Kidney (tissue), 14 donors: Measurements from ENCODE around the gene NDUFS5. TPM values are rescaled to one million over a fixed set of nuclear protein-coding genes. Genes with fewer than 3 reads are reported as not detected.

Source experiments
- DNase-seq, 5 donors: peaks; one replicate each; pipeline ENCODE4 v3.0.0-alpha.2; 2013 to 2020
- FAIRE-seq: peaks from 2 replicates; lab custom pipeline; 2012; peaks lifted over from hg19 to GRCh38; lab: Jason Lieb, UNC
- H3K27ac ChIP-seq, 2 donors: one replicate each; pipeline ENCODE4 v1.7.0; 2013; ENCODE audit warnings: low read depth in 2 of 2, low read length in 2 of 2, inconsistent platforms in 1 of 2
- H3K27me3 ChIP-seq: one replicate; pipeline ENCODE4 v1.7.1; 2013; ENCODE audit warnings: low read length, inconsistent platforms; ENCODE audit not compliant: control insufficient read depth, insufficient read depth
- H3K36me3 ChIP-seq, 3 donors: one replicate each; pipeline versions ENCODE4 v1.7.0 to v1.7.1; 2013; ENCODE audit warnings: low read length in 3 of 3, control low read depth in 1 of 3, inconsistent platforms in 1 of 3; ENCODE audit not compliant: insufficient read depth in 3 of 3, control insufficient read depth in 2 of 3
- H3K4me1 ChIP-seq, 3 donors: one replicate each; pipeline versions ENCODE4 v1.7.0 to v1.7.1; 2013; ENCODE audit warnings: low read length in 3 of 3, inconsistent platforms in 1 of 3, low read depth in 1 of 3; ENCODE audit not compliant: control insufficient read depth in 2 of 3, insufficient read depth in 2 of 3
- H3K4me3 ChIP-seq, 3 donors: one replicate each; pipeline versions ENCODE4 v1.7.0 to v1.8.1; 2013; ENCODE audit warnings: low read length in 3 of 3, control low read depth in 1 of 3, inconsistent platforms in 1 of 3
- H3K9ac ChIP-seq, 3 donors: one replicate each; pipeline versions ENCODE4 v1.7.0 to v1.7.1; 2013; ENCODE audit warnings: low read length in 3 of 3, control low read depth in 1 of 3, inconsistent platforms in 1 of 3
- H3K9me3 ChIP-seq, 3 donors: one replicate each; pipeline versions ENCODE4 v1.7.0 to v1.7.1; 2013; ENCODE audit warnings: low read length in 3 of 3, control low read depth in 1 of 3, inconsistent platforms in 1 of 3; ENCODE audit not compliant: control insufficient read depth in 2 of 3, insufficient read depth in 1 of 3
- intact Hi-C: fragments of 100-400 bp; cut with DNase I; formaldehyde crosslinking; loops from one replicate; pipeline ENCODE4 v1.11.1; 2022
- polyA plus RNA-seq: library from polyadenylated mRNA; stranded (reverse); fragments of 350-450 nt; fragmentation: Illumina TruSeq; extraction: RNeasy Lipid Tissue Mini Kit (QIAGEN cat#74804); gene quantifications from one replicate; pipeline ENCODE4 v1.2.3, GENCODE V29; 2014; ENCODE audit warnings: low read depth, low replicate concordance; ENCODE audit not compliant: insufficient read depth
- total RNA-seq: library from RNA; stranded (reverse); fragmentation: NEBNext Ultra II Directional; extraction: Animal tissue kit (Norgen Biotek cat#: 25700); gene quantifications from one replicate; pipeline ENCODE4 v1.2.1, GENCODE V29; 2021
- TF ChIP-seq, protein P1 (sequence below): IDR thresholded peaks from 3 replicates; pipeline ENCODE4 v1.5.1; 2012; ENCODE audit warnings: mild to moderate bottlenecking, moderate library complexity, borderline replicate concordance; ENCODE audit not compliant: insufficient read depth; ENCODE audit errors: extremely low read depth
- donor health status: control.
- donor health status: control.
- donor health status: control.
- donor health status: control.
- donor health status: control.
- donor health status: DM: yes; HTN: yes; CAD: no.
- donor health status: Normal renal cell carcinoma (clear cell type).

Gene NDUFS5
- total and polyA plus RNA-seq, 2 donors from 2014 or later = 174 to 1,037 TPM

DNA sequence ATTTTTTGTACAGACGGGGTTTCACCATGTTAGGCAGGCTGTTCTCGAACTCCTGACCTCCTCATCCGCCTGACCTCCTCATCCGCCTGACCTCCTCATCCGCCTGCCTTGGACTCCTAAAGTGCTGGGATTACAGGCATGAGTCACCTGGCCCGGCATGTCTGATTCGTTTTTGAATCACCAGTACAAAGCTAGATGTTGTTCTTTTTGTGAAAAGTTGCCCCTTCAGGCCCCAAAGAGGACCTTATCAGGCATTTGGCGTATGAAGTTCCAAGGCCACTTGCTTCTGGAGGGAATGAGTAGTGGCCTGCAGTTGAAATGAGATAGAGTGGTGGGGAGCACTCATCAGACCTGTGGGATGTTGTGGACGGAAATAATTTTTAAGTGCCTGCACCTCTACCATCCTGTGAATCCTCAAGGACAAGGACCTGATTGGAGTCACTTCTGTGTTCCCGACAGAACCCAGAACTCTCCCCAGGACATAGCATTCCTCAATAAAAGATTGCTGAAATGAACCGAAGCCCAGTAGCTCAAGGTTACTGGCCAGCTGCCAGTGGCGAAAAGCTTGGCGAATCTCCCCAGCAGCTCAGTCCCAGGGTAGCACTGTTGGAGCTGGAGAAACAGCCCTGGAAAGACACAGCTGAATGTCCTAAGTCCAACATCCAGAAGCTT, 50.1 kb downstream of the NDUFS5 start:
- Histone ChIP-seq H3K4me3 (no peak overlapping the region), H3K27me3 (no peaks in the 10 kb centered on the region), H3K4me1 (no peaks in the 10 kb centered on the region), H3K9ac (no peak overlapping the region), H3K27ac (no peak overlapping the region), H3K9me3 (no peaks in the 10 kb centered on the region), H3K36me3 (no peaks in the 10 kb centered on the region)
- TF ChIP-seq, protein P1, sequence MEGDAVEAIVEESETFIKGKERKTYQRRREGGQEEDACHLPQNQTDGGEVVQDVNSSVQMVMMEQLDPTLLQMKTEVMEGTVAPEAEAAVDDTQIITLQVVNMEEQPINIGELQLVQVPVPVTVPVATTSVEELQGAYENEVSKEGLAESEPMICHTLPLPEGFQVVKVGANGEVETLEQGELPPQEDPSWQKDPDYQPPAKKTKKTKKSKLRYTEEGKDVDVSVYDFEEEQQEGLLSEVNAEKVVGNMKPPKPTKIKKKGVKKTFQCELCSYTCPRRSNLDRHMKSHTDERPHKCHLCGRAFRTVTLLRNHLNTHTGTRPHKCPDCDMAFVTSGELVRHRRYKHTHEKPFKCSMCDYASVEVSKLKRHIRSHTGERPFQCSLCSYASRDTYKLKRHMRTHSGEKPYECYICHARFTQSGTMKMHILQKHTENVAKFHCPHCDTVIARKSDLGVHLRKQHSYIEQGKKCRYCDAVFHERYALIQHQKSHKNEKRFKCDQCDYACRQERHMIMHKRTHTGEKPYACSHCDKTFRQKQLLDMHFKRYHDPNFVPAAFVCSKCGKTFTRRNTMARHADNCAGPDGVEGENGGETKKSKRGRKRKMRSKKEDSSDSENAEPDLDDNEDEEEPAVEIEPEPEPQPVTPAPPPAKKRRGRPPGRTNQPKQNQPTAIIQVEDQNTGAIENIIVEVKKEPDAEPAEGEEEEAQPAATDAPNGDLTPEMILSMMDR = no peak
- DNase-seq (peak in 2 of 5 donors; percentile 63 to 87), FAIRE-seq (no peak)
- intact Hi-C loops = no loop called here

GRCh38 chr1:39076799-39077148, 50.6 kb downstream of the NDUFS5 start:
- Histone ChIP-seq H3K36me3 (no peaks in the 10 kb centered on the region), H3K4me3 (no peak overlapping the region), H3K9me3 (no peaks in the 10 kb centered on the region), H3K27me3 (no peaks in the 10 kb centered on the region), H3K27ac (no peak overlapping the region), H3K4me1 (no peaks in the 10 kb centered on the region), H3K9ac (no peak overlapping the region)
- TF ChIP-seq, protein P1 = no peak
- DNase-seq (no peak), FAIRE-seq (no peak)
- intact Hi-C loops = no loop called here

DNA sequence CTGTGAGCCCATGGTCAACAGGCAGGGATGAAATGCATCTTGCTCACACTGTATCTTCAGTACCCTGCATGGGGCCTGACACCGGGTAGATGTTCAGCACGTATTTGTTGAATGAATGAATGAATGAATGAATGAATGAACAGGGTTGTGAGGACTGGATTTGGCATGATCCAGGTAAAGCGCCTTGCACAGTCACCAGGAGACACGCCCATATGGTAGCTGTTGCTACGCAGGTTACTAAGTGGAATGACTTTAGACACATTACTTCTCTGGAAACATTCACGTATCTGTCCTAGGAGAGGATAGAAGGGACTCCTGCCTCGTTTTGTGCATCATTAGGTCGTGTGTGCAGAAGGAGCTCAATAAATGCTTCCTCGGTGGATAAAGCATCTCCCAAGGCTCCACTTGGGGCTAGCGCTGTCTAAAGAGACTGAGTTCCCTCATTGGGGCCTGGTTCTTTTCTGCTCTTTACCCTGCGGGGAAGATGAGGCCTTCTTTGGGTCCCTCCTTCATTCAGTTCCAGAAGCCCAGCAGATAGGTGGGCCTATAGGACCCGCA, 54.2 kb downstream of the NDUFS5 start:
- Histone ChIP-seq H3K4me3 (no peak overlapping the region), H3K9ac (no peak overlapping the region), H3K27me3 (no peaks in the 10 kb centered on the region), H3K4me1 (no peaks in the 10 kb centered on the region), H3K9me3 (no peaks in the 10 kb centered on the region), H3K27ac (no peak overlapping the region), H3K36me3 (no peaks in the 10 kb centered on the region)
- DNase-seq = no peak
- intact Hi-C loops = no loop called here
- no peak for FAIRE-seq
- TF ChIP-seq, protein P1 = no peak
